ENCODE measurements around the gene PSMD4.
A peak's percentile ranks its signal among the peaks of the same experiment; 100 is the strongest.
"Not testable (repeated sequence)": the region's sequence is repeated elsewhere in the genome, so short reads cannot be mapped to it uniquely, and the experiment has no call there.

PSMD4 gene

GRCh38 chr1:151254217-151255213 lies at the start of gene PSMD4:
PSMD4 (plus strand) TSS chr1:151254734; CDS start chr1:151254783, 49 bp downstream.
- DNase-seq = peak; percentile 100

- not testable (repeated sequence) for DNase-seq
These were observed 49.1 kb upstream of the PSMD4 start for GRCh38 chr1:151205381-151205965.

GRCh38 chr1:151210830-151211229 lies 43.7 kb upstream of the PSMD4 start:
- DNase-seq = no peak

- DNase-seq = no peak
These were observed 42.4 kb upstream of the PSMD4 start for GRCh38 chr1:151211972-151212705.

- DNase-seq = no peak
These were observed 41.0 kb upstream of the PSMD4 start for GRCh38 chr1:151213560-151213959.

GRCh38 chr1:151221616-151222015 lies 32.9 kb upstream of the PSMD4 start:
- DNase-seq = no peak

- DNase-seq = no peak
These were observed 32.4 kb upstream of the PSMD4 start for GRCh38 chr1:151222130-151222529.

GRCh38 chr1:151235235-151235634 lies 19.3 kb upstream of the PSMD4 start:
- no peak for DNase-seq

- no peak for DNase-seq
These were observed 16.7 kb upstream of the PSMD4 start for GRCh38 chr1:151237678-151238466.

GRCh38 chr1:151238467-151238739 lies 16.1 kb upstream of the PSMD4 start:
- no peak for DNase-seq

- DNase-seq = no peak
These were observed 12.1 kb upstream of the PSMD4 start for GRCh38 chr1:151242442-151242841.

- DNase-seq = no peak
These were observed 10.8 kb upstream of the PSMD4 start for GRCh38 chr1:151243683-151244216.

- DNase-seq = no peak
These were observed 7.7 kb upstream of the PSMD4 start for GRCh38 chr1:151246786-151247185.

- DNase-seq = peak; percentile 98
These were observed 2.7 kb upstream of the PSMD4 start for GRCh38 chr1:151251656-151252470.

- no peak for DNase-seq
These were observed 847 bp downstream of the PSMD4 start for GRCh38 chr1:151255381-151255780.

GRCh38 chr1:151259351-151259750 lies 4.8 kb downstream of the PSMD4 start:
- DNase-seq = no peak

GRCh38 chr1:151265446-151266236 lies 11.1 kb downstream of the PSMD4 start:
- no peak for DNase-seq

- no peak for DNase-seq
These were observed 11.8 kb downstream of the PSMD4 start for GRCh38 chr1:151266315-151266714.

- no peak for DNase-seq
These were observed 12.3 kb downstream of the PSMD4 start for GRCh38 chr1:151266821-151267220.

- DNase-seq = no peak
These were observed 13.2 kb downstream of the PSMD4 start for GRCh38 chr1:151267760-151268159.

Data from NCI-H526 treated with DMSO at 0.1 percent for 48 hours (cell line).